ENCODE data around the gene OXER1.

GRCh38 chr2:42762155-42762554 lies 1.8 kb downstream of the OXER1 start:
- TF ChIP-seq, protein P1, sequence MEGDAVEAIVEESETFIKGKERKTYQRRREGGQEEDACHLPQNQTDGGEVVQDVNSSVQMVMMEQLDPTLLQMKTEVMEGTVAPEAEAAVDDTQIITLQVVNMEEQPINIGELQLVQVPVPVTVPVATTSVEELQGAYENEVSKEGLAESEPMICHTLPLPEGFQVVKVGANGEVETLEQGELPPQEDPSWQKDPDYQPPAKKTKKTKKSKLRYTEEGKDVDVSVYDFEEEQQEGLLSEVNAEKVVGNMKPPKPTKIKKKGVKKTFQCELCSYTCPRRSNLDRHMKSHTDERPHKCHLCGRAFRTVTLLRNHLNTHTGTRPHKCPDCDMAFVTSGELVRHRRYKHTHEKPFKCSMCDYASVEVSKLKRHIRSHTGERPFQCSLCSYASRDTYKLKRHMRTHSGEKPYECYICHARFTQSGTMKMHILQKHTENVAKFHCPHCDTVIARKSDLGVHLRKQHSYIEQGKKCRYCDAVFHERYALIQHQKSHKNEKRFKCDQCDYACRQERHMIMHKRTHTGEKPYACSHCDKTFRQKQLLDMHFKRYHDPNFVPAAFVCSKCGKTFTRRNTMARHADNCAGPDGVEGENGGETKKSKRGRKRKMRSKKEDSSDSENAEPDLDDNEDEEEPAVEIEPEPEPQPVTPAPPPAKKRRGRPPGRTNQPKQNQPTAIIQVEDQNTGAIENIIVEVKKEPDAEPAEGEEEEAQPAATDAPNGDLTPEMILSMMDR (IDR thresholded peaks at IDR 0.05): no peak
- TF ChIP-seq POLR2A (IDR thresholded peaks at IDR 0.05) (no peak), EP300 (IDR thresholded peaks at IDR 0.05) (no peak)
